Nephron (organoid): ENCODE measurements around the gene RUSF1.

Source experiments
- H3K27ac Mint-ChIP-seq, 3 experiments: 2 replicates each; pipeline ENCODE4 v1.8.0; 2020; ENCODE audit warnings: mixed read lengths in 3 of 3, mild to moderate bottlenecking in 2 of 3, moderate library complexity in 1 of 3
- H3K27me3 Mint-ChIP-seq: 2 replicates; pipeline ENCODE4 v1.8.0; 2021; ENCODE audit warnings: low read depth, mild to moderate bottlenecking, moderate library complexity, mixed read lengths
- H3K36me3 Mint-ChIP-seq: 2 replicates; pipeline ENCODE4 v1.8.0; 2020; ENCODE audit warnings: low read depth, mixed read lengths
- H3K4me1 Mint-ChIP-seq: 2 replicates; pipeline ENCODE4 v1.8.0; 2020; ENCODE audit warnings: mixed read lengths
- H3K4me3 Mint-ChIP-seq, 3 experiments: 2 replicates each; pipeline ENCODE4 v1.8.0; 2020; ENCODE audit warnings: mild to moderate bottlenecking in 3 of 3, mixed read lengths in 3 of 3, moderate library complexity in 2 of 3
- H3K9me3 Mint-ChIP-seq: 2 replicates; pipeline ENCODE4 v1.8.0; 2020; ENCODE audit warnings: mixed read lengths
- CTCF ChIP-seq, 3 experiments: fragments of 200-600 bp; sonication (generic); IDR thresholded peaks; one replicate each; pipeline ENCODE4 v1.5.0; 2021; ENCODE audit warnings: antibody characterized with exemption in 3 of 3; ENCODE audit not compliant: unreplicated experiment in 3 of 3

Gene RUSF1

GRCh38 chr16:31466381-31466841, 41.8 kb downstream of the RUSF1 start:
- H3K4me3 Mint-ChIP-seq: no peak overlapping the region
- H3K4me1 Mint-ChIP-seq: peaks cover 6% of the 10 kb centered on the region
- H3K27me3 Mint-ChIP-seq: peaks cover 4% of the 10 kb centered on the region
- H3K36me3 Mint-ChIP-seq: peaks cover 29% of the 10 kb centered on the region
- no peak overlapping the region for H3K27ac Mint-ChIP-seq
- no peak for TF ChIP-seq CTCF (IDR thresholded peaks at IDR 0.05; ENCODE audit: unreplicated experiment in 3 of 3)
- H3K9me3 Mint-ChIP-seq: no peaks in the 10 kb centered on the region

GRCh38 chr16:31465788-31466370, 42.3 kb downstream of the RUSF1 start:
- H3K9me3 Mint-ChIP-seq: no peaks in the 10 kb centered on the region
- H3K27ac Mint-ChIP-seq: no peak overlapping the region
- H3K4me1 Mint-ChIP-seq: peaks cover 5% of the 10 kb centered on the region
- no peak for TF ChIP-seq CTCF (IDR thresholded peaks at IDR 0.05; ENCODE audit: unreplicated experiment in 3 of 3)
- no peak overlapping the region for H3K4me3 Mint-ChIP-seq
- peaks cover under 1% of the 10 kb centered on the region for H3K27me3 Mint-ChIP-seq
- H3K36me3 Mint-ChIP-seq: peaks cover 29% of the 10 kb centered on the region

- Mint-ChIP-seq H3K9me3 (no peaks in the 10 kb centered on the region), H3K4me1 (peaks cover 13% of the 10 kb centered on the region), H3K4me3 (no peak overlapping the region), H3K27me3 (no peaks in the 10 kb centered on the region), H3K36me3 (peaks cover 29% of the 10 kb centered on the region), H3K27ac (no peak overlapping the region)
- TF ChIP-seq CTCF (IDR thresholded peaks at IDR 0.05; ENCODE audit: unreplicated experiment in 3 of 3): no peak
Observed at GRCh38 chr16:31464781-31465260, 43.4 kb downstream of the RUSF1 start.

GRCh38 chr16:31464348-31464769, 43.8 kb downstream of the RUSF1 start:
- Mint-ChIP-seq H3K4me1 (peaks cover 13% of the 10 kb centered on the region), H3K27me3 (no peaks in the 10 kb centered on the region), H3K27ac (no peak overlapping the region), H3K9me3 (no peaks in the 10 kb centered on the region), H3K36me3 (peaks cover 29% of the 10 kb centered on the region), H3K4me3 (no peak overlapping the region)
- TF ChIP-seq CTCF (IDR thresholded peaks at IDR 0.05; ENCODE audit: unreplicated experiment in 3 of 3): no peak

- no peaks in the 10 kb centered on the region for H3K9me3 Mint-ChIP-seq
- TF ChIP-seq CTCF (IDR thresholded peaks at IDR 0.05; ENCODE audit: unreplicated experiment in 3 of 3): no peak
- H3K36me3 Mint-ChIP-seq: peaks cover 29% of the 10 kb centered on the region
- no peak overlapping the region for H3K27ac Mint-ChIP-seq
- H3K27me3 Mint-ChIP-seq: no peaks in the 10 kb centered on the region
- H3K4me3 Mint-ChIP-seq: no peak overlapping the region
- H3K4me1 Mint-ChIP-seq: peaks cover 18% of the 10 kb centered on the region
Observed at GRCh38 chr16:31461921-31462804, 46.0 kb downstream of the RUSF1 start.
